Measurements from ENCODE around the gene CEP72.

- TF ChIP-seq, protein P1, sequence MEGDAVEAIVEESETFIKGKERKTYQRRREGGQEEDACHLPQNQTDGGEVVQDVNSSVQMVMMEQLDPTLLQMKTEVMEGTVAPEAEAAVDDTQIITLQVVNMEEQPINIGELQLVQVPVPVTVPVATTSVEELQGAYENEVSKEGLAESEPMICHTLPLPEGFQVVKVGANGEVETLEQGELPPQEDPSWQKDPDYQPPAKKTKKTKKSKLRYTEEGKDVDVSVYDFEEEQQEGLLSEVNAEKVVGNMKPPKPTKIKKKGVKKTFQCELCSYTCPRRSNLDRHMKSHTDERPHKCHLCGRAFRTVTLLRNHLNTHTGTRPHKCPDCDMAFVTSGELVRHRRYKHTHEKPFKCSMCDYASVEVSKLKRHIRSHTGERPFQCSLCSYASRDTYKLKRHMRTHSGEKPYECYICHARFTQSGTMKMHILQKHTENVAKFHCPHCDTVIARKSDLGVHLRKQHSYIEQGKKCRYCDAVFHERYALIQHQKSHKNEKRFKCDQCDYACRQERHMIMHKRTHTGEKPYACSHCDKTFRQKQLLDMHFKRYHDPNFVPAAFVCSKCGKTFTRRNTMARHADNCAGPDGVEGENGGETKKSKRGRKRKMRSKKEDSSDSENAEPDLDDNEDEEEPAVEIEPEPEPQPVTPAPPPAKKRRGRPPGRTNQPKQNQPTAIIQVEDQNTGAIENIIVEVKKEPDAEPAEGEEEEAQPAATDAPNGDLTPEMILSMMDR (IDR thresholded peaks at IDR 0.05): no peak
- TF ChIP-seq POLR2A (IDR thresholded peaks at IDR 0.05): no peak
These were observed 48.4 kb downstream of the CEP72 start for GRCh38 chr5:660491-661030.
